GM19025 (cell line): Measurements from ENCODE around the gene BOK.

ENCODE experiments used
- ATAC-seq: cut with Tn5 transposase; IDR thresholded peaks from one replicate; pipeline ENCODE4 v1.9.1; 2021; ENCODE audit warnings: mild to moderate bottlenecking, low read depth, moderate library complexity; ENCODE audit not compliant: unreplicated experiment

BOK gene

DNA sequence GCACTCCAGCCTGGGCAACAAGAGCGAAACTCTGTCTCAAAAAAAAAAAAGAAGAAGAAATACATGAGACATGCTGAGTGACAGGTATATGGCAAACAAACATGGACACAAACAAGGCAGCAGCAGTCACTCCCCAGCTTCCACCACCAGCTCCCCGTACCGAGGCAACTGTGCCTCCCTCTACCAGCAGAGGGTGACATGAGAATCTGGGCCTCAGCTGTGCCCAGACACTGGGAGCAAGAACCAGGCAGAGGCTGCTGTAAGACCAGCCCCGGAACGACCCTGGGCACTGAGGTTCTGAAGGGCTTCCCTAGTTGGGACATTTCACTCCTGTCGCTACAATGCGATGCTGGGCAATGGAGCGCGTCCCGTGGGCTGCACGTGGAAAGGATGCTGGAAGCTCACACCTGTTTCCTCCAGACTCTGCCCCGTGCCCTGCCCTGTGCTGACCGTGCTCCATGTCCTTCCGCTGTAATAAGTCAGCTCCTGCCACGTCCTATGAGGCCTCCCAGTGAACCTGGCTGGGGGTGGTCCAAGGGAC, 37.1 kb downstream of the BOK start:
- ATAC-seq = no peak

- no peak for ATAC-seq
Measured at GRCh38 chr2:241597561-241597960, 39.0 kb downstream of the BOK start.

DNA sequence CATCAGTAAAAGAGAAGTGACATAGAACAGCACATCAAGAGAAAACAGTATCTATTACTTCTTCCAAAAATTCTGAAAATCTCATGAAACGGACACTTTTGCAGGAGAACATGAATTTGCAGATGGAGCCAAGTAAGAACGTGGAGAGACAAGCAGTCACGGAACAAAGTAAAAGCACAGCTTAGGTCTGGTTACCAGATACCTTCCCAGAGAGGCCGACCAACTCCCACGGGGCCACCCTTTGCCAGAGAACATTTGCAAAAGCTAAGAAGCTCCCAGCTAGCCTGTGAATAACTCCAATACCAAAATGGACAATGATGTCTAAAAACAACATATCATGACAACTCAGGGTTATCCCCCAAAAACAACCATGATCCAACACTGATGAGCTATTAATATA, 39.5 kb downstream of the BOK start:
- no peak for ATAC-seq

DNA sequence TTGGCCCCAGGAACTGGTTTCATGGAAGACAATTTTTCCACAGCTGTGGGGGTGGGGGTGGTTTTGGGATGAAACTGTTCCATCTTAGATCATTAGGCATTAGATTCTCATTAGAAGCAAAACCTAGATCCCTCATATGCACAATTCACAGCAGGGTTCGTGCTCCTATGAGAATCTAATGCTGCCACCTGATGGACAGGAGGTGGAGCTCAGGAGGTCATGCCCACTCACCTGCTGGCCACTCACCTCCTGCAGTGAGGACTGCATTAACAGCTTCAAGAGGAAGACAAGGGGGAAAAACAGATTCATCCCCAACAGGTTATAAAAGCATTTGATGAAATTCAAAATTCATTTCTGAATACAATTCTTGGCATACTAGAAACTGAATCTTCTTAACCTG, 39.9 kb downstream of the BOK start:
- ATAC-seq = no peak

- ATAC-seq = no peak
Measured at GRCh38 chr2:241599615-241600014, 41.1 kb downstream of the BOK start.

DNA sequence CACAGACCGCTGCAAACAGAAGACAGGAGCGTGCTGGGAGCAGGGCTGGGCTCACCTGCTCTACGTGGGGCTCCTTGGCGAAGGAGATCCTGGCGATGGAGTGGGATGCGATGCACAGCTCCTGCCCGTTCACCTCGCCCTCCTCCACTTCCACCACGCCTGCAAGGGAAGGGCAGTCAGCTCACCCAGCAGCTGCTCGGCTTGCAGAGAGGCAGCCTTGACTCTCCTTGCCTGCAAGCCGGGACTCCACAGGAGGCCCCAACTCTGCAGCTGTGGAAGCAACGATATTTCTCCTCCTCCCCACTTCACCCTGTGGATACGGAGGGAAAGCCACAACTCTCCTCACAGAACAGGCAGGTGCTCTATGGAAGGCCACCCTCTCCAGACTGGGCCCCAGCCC, 43.3 kb downstream of the BOK start:
- ATAC-seq = no peak

GRCh38 chr2:241602720-241603119, 44.2 kb downstream of the BOK start:
- no peak for ATAC-seq

- no peak for ATAC-seq
Measured at GRCh38 chr2:241603686-241604085, 45.1 kb downstream of the BOK start.

- no peak for ATAC-seq
Measured at GRCh38 chr2:241606186-241606585, 47.6 kb downstream of the BOK start.

- no peak for ATAC-seq
Measured at GRCh38 chr2:241607162-241607885, 48.8 kb downstream of the BOK start.

DNA sequence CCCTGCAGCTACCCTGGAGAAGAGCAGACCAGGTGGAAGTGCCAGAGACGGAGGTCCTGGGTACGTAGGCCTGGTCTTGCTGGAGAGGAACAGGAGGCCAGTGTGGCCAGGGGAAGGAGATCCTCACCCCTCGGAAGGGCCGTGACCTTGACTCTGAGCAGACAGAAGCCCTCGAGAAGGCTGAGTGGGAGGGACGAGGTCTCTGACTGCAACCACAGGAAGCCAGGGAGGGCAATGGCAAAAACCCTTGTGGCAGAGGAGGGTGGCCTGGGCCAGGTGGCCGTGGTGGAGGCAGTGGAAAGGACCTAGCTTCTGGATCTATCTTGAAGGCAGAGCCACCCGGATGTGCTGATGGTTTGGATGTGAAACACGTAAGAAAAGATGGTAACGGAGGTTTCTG, 50.3 kb downstream of the BOK start:
- no peak for ATAC-seq

- peak; percentile 95 for ATAC-seq
Measured at GRCh38 chr2:241609859-241610793, 51.6 kb downstream of the BOK start.

- no peak for ATAC-seq
Measured at GRCh38 chr2:241611062-241611461, 52.5 kb downstream of the BOK start.

DNA sequence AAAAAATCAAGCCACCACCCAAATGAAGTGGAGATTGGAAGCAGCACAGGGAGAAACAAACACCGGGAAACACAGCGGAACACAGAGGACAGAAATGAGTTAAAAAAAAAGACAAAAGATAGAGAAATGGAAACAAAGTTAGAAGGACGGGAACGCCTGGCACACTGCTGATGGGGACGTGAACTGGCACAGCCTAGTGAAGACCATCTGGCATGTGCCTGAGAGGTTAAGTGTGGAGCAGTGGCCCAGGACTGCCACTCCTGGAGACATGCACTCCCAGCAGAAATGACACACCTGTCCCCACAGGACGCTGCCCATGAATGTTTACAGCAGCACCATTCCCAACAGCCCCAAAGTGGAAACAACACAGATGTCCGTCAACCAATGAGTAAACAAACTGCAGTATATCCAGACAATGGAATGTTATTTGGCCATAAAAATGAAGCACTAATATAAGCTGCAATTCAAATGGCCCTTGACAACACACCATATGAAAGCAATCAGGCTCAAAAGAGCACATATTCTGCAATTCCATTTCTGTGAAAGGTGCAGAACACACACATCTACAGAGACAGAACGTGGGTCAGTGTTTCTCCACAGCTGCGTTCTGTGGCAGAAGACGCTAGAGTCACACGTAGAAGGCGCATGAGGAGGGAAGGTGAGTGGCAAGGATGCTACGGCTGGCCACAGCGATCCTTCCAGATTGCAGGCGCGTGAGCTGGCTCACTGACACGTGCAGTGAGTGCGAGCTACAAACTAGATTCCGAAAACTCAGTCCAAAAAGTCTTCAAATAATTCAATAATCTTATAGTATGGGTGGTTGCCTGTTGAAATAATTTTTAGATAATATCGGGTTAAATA, 53.8 kb downstream of the BOK start:
- no peak for ATAC-seq

GRCh38 chr2:241613017-241613780, 54.7 kb downstream of the BOK start:
- no peak for ATAC-seq

- no peak for ATAC-seq
Measured at GRCh38 chr2:241615041-241615440, 56.5 kb downstream of the BOK start.

DNA sequence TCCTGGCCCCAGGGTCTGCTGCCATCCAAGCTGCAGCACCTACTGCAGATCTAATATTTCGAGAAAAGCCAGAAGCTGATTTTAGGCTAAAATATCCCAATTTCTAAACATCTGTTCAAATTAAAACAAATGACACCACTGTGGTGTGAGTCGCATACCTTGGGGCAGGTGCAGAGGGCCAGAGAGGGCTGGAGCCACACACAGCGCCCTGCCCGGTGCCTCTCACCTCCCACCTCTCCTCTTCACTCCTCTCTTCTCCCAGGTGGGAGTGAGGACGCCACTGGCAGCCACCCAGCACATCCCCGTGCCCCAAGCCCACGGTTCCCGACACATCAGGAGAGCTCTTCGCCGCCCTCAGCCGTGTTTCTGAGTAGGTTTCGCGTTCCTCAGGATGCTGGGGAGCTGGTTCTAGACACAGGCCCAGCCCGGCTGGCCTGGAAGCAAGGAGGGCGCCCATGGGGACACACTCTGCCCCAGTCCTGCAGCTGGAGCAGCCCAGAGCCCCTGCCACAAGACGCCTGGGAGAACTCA, 57.0 kb downstream of the BOK start:
- ATAC-seq = no peak

- no peak for ATAC-seq
Measured at GRCh38 chr2:241616168-241617125, 57.9 kb downstream of the BOK start.
